Measurements from ENCODE around the gene HOXD9. TPM values are rescaled to one million over a fixed set of nuclear protein-coding genes. Genes with fewer than 3 reads are reported as not detected.

HOXD9 gene
- total RNA-seq, 1 donor from 2014 or later, result 12.5 TPM

GRCh38 chr2:176138923-176139660 lies 16.6 kb downstream of the HOXD9 start:
- peak overlapping the region; percentile 57 for H3K27ac ChIP-seq

GRCh38 chr2:176139661-176140512 lies 17.4 kb downstream of the HOXD9 start:
- Histone ChIP-seq H3K27me3 (no peaks in the 10 kb centered on the region), H3K4me1 (peaks cover 18% of the 10 kb centered on the region), H3K9me3 (no peaks in the 10 kb centered on the region), H3K4me3 (peak overlapping the region; percentile 42 to 44), H3K36me3 (no peaks in the 10 kb centered on the region), H3K27ac (peak overlapping the region; percentile 57)
- TF ChIP-seq POLR2AphosphoS5 (IDR thresholded peaks at IDR 0.05; ENCODE audit: insufficient read depth in 1 of 2, low read depth in 1 of 2) (no peak), POLR2A (IDR thresholded peaks at IDR 0.05) (no peak), CTCF (IDR thresholded peaks at IDR 0.05) (no peak)
- no peak for DNase-seq (ENCODE audit: extremely low spot score in 2 of 2)
- intact Hi-C loops (cut with DNase I), result loop anchor here (2.0 to 5.0 kb wide), 2 partner anchors 317 to 415 kb away; no protein-coding TSS in a partner anchor

More at GRCh38 chr2:176138923-176139660, 16.6 kb downstream of the HOXD9 start:
- no peaks in the 10 kb centered on the region for H3K9me3 ChIP-seq
- intact Hi-C loops (cut with DNase I), result no loop called here
- no peaks in the 10 kb centered on the region for H3K36me3 ChIP-seq
- TF ChIP-seq POLR2A (IDR thresholded peaks at IDR 0.05) (no peak), CTCF (IDR thresholded peaks at IDR 0.05) (no peak), POLR2AphosphoS5 (IDR thresholded peaks at IDR 0.05; ENCODE audit: insufficient read depth in 1 of 2, low read depth in 1 of 2) (no peak)
- H3K4me1 ChIP-seq, result peaks cover 18% of the 10 kb centered on the region
- H3K27me3 ChIP-seq, result no peaks in the 10 kb centered on the region
- H3K4me3 ChIP-seq, result peak overlapping the region; percentile 17 to 42
- DNase-seq (ENCODE audit: extremely low spot score in 2 of 2), result no peak

GRCh38 chr2:176140513-176141317 lies 18.2 kb downstream of the HOXD9 start:
- peak overlapping the region; percentile 57 for H3K27ac ChIP-seq
- peak in 1 of 2 donors; percentile 69 for TF ChIP-seq POLR2AphosphoS5 (IDR thresholded peaks at IDR 0.05; ENCODE audit: insufficient read depth in 1 of 2, low read depth in 1 of 2)
- no peak for TF ChIP-seq POLR2A (IDR thresholded peaks at IDR 0.05)
- TF ChIP-seq CTCF (IDR thresholded peaks at IDR 0.05), result peak; percentile 76 to 94 (median 89)
- DNase-seq (ENCODE audit: extremely low spot score in 2 of 2), result no peak

GRCh38 chr2:176142281-176142680 lies 19.8 kb downstream of the HOXD9 start:
- no peak for DNase-seq (ENCODE audit: extremely low spot score in 2 of 2)
- H3K4me1 ChIP-seq, result peaks cover 11% of the 10 kb centered on the region
- no peak overlapping the region for H3K4me3 ChIP-seq
- intact Hi-C loops (cut with DNase I), result loop anchor here (5.0 kb wide), 1 partner anchor 315 kb away; no protein-coding TSS in a partner anchor
- H3K27me3 ChIP-seq, result no peaks in the 10 kb centered on the region
- no peaks in the 10 kb centered on the region for H3K9me3 ChIP-seq
- H3K27ac ChIP-seq, result no peak overlapping the region
- no peak for TF ChIP-seq POLR2AphosphoS5 (IDR thresholded peaks at IDR 0.05; ENCODE audit: insufficient read depth in 1 of 2, low read depth in 1 of 2)
- H3K36me3 ChIP-seq, result no peaks in the 10 kb centered on the region

More at GRCh38 chr2:176140513-176141317, 18.2 kb downstream of the HOXD9 start:
- intact Hi-C loops (cut with DNase I), result loop anchor here (2.0 to 5.0 kb wide), 2 partner anchors 317 to 414 kb away; no protein-coding TSS in a partner anchor
- H3K4me3 ChIP-seq, result peak overlapping the region; percentile 42 to 44
- H3K4me1 ChIP-seq, result peaks cover 18% of the 10 kb centered on the region
- no peaks in the 10 kb centered on the region for H3K9me3 ChIP-seq
- H3K27me3 ChIP-seq, result no peaks in the 10 kb centered on the region
- no peaks in the 10 kb centered on the region for H3K36me3 ChIP-seq
